Keratinocyte (primary cell): ENCODE measurements around the gene SLC49A4.

Experiments used
- CTCF ChIP-seq, 3 experiments: IDR thresholded peaks in 1 of 3; conservative IDR thresholded peaks in 1 of 3; optimal IDR thresholded peaks in 1 of 3; 2 replicates in 2 of 3; 3 replicates in 1 of 3; pipeline versions ENCODE3 to v1.5.1; 2011; ENCODE audit warnings: low read length in 3 of 3, mild to moderate bottlenecking in 3 of 3, moderate library complexity in 2 of 3, control low read depth in 1 of 3, inconsistent platforms in 1 of 3; ENCODE audit not compliant: insufficient read depth in 2 of 3; ENCODE audit errors: extremely low read depth in 1 of 3
- EZH2 ChIP-seq: IDR thresholded peaks from one replicate; pipeline ENCODE4 v1.6.1; 2012; ENCODE audit warnings: inconsistent platforms, mild to moderate bottlenecking, low read length, moderate library complexity

GRCh38 chr3:122859021-122859805 is 64.3 kb downstream of the SLC49A4 start:
- TF ChIP-seq EZH2 (no peak), CTCF (optimal IDR thresholded peaks at IDR 0.05 in 1 of 3, IDR thresholded peaks at IDR 0.05 in 1 of 3, conservative IDR thresholded peaks at IDR 0.05 in 1 of 3; ENCODE audit: extremely low read depth in 1 of 3, insufficient read depth in 2 of 3, low read length in 3 of 3) (no peak)
